NCI-H82 treated with DMSO at 0.1 percent for 48 hours (cell line): ENCODE data around the gene MRM3.
"Not testable (repeated sequence)": the region's sequence is repeated elsewhere in the genome, so short reads cannot be mapped to it uniquely, and the experiment has no call there.

Experiments used
- DNase-seq: peaks from one replicate; lab custom pipeline; 2025; ENCODE audit not compliant: unreplicated experiment; lab: John Stamatoyannopoulos, UW

MRM3 gene

DNA sequence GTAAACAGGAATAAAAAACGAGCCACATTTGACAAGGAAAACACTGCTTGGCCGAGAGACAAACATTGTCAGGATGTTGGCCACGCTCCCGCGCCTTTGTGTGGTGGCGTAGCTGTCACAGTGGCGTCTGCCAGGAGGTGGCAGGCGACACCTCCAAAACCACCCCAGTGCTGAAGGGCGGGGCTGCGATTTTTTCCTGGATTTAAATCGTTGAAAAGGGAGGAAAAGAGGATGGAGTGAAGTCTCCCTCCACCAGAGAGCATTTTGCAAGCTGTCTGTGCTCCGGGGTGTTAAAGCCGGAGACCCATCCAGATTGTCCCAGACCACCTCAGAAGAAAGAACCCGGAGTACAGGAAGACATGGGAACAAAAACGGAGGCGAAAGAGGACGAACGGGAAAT, 12.7 kb downstream of the MRM3 start:
- DNase-seq, result peak; percentile 34

DNA sequence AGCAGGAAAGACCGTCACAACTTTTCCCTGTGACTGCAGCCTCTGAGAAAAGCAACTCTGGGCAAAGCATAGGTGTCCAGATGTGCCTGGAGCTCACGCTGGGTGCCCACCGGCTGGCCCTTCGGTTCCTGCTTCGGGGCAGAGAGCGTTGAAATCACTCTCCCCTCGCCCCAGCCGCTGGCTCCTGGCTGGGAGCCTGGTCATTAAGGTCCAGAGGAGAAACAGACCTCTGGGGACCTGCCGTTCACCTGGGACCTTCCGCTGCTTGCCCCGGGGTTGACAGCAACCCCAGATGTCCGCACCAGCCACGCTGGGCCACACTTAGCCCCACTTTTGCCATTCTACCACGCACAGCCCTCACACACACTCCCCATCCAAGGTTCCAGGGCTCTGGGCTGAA, 13.1 kb downstream of the MRM3 start:
- DNase-seq, result no peak

DNA sequence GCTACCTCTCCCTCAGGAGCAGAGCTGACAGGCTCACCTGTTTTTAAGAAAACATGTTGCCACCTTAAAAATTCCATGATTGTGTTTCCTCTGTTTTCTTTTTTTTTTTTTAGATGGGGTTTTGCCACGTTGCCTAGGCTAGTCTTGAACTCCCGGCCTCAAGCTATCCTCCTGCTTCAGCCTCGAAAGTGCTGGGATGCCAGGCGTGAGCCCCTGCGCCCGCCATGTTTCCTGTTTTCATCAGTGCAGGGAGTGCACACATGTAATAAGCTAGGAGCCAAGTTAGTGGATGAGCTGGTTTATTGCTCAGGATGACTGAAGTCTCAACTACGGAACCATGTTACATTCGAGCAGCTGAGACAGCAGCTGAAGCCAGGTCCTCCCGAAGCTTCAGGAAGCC, 13.6 kb downstream of the MRM3 start:
- DNase-seq, result no peak

DNA sequence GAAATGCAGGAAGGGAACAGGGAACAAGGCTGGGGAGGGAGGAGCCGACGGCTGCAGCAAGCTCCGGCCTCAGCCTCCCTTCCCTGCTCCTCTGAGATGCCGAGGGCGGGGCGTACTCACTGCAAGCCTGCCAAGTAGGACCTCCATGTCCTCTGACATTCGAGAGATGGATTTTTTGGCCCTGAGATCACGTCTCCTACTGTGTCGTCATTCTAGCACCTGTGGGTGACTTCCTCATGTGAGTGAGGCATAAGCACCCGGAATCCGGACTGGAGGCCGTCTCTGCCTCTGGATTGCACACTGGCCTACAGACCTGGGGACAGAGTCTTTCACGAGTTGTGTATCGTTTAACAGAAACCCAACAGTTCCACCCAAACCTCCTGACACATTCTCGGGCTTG, 14.5 kb downstream of the MRM3 start:
- DNase-seq, result no peak

DNA sequence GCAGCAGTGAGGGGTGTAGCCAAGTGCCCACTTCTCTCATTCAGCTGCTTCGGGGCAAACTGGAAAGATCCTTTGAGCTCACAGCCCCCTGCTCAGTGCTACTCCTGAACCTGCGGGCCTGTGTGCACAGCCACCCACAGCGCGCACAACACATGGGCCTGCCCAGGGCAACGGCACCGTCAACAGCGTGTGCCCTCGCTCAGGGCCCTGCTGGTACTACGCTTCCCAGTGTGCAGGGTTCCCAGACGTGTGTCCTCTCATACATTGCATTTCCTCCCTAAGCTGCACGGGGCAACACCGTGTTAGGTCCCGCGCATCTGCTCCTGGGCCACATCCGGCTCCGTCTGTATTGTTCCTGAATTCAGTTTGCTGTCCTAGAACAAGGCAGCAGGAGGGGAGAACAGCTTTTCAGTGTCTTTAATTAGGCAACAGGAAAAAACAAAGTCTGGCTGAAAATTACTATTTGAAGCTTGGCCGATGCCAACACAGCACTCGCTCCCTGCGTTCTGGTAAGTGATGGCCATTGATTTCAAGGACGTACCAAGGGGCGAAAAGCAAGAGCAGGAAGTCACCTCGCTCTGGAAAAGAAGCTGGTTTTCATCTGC, 15.2 kb downstream of the MRM3 start:
- DNase-seq, result no peak

DNA sequence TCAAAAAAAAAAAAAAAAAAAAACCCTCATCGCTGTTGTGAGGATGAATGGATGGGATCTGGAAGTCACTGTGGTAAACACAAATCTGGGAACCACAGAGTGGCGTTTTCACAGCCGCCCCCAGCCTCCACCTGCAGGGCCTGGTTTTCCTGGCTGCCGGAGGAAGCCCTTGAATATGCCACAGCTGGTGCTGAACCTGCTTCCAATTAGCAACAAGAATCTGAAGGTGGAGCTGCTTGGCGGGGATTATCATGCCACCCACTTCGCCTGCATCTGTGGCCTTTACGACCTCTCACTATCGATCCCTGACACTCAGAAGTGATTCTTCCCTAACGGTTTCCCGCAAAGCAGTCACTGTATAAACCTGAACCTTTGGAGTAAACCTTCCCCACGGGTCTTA, 16.1 kb downstream of the MRM3 start:
- DNase-seq, result no peak

DNA sequence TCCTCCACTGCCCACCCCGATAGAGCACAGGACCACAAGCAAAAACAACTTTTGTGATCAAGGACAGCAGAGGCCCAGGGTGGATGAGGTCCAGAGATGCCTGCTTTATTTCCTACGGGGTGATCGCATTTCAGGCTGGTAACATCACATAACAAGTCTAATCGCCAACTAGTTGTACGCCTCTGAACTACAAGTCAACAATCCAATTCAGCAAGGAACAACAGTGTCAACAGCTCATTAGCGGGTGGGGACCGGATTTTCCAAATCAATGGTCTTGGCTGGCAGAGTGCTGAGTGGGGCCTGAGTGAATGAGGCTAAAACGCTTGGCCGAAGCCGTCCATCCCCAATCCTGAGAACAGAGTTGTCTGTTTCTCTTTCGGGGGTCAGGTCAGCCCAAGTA, 17.1 kb downstream of the MRM3 start:
- no peak for DNase-seq

DNA sequence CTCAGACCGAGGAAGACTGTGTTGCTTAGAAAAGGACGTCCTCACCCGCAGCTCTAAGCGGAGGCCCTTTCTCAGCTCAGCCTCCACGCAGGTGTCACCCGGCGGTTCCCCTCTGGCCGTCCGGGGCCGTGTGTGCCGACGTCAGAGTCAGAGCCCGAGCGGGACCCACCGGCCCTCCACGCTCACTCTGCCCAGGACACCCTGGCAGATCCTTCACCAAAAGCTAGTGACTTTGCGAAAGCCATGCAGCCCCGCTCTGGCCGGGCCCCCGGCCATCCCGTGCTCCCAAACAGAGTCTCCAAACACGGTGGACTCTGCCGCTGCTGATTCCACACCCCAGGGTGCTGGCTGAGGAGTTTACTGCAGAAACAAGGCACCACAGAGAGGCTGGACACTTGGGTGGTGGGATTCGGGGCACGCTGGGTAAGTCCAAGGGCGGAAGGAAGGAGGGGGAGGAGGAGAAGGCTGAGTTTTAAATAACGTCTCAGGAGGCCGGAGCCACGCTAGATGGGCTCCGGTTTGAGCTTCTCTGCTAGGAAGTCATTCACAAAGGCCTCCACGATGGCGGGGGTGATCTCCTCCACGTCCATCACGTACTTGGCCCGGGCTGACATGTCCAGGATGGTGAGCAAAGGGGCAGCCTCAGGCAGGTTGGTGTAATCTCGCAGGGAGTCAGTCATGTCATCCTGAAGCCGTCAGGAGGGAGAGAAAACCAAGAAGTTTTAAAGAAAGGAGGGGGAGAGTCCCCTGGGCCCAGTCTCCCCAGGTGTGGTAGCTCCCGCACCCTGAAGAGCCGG, 18.5 kb downstream of the MRM3 start:
- DNase-seq, result no peak

DNA sequence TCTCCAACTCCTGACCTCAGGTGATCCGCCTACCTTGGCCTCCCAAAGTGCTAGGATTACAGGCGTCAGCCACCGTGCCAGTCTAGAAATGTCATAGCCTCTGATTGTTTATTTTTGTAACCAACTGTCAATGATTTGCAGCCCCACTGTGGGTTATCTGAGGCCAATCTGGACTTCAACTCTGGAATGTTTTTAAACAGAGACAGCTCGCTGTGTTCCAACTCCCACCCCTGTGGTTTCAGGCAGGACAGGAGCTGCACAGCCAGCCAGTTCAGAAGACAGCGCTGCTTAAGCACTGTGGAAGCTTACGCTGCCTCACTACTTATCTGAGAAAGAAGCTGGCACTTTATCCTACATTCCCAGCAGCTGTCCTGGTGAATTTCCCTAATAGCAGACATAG, 19.5 kb downstream of the MRM3 start:
- DNase-seq, result no peak

DNA sequence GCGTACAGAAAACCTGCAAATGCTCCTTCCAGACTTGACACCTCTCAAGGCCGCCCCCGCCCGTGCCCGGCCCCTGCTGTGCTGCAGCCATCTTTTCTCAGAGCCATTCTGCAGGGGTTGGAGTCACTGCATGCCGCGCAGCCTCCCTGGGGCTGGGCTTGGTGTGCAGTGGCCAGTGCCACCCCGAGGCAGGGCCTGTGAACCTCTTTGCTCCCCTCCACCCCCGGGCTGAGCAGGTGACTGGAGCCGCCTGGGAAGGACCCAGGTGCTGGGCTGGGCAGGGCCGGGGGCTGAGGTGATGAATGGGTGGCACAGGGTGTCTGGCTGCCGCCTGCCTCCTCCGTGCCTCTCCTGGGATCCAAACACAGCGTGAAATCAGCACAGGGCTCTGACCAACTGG, 20.3 kb downstream of the MRM3 start:
- DNase-seq, result no peak

DNA sequence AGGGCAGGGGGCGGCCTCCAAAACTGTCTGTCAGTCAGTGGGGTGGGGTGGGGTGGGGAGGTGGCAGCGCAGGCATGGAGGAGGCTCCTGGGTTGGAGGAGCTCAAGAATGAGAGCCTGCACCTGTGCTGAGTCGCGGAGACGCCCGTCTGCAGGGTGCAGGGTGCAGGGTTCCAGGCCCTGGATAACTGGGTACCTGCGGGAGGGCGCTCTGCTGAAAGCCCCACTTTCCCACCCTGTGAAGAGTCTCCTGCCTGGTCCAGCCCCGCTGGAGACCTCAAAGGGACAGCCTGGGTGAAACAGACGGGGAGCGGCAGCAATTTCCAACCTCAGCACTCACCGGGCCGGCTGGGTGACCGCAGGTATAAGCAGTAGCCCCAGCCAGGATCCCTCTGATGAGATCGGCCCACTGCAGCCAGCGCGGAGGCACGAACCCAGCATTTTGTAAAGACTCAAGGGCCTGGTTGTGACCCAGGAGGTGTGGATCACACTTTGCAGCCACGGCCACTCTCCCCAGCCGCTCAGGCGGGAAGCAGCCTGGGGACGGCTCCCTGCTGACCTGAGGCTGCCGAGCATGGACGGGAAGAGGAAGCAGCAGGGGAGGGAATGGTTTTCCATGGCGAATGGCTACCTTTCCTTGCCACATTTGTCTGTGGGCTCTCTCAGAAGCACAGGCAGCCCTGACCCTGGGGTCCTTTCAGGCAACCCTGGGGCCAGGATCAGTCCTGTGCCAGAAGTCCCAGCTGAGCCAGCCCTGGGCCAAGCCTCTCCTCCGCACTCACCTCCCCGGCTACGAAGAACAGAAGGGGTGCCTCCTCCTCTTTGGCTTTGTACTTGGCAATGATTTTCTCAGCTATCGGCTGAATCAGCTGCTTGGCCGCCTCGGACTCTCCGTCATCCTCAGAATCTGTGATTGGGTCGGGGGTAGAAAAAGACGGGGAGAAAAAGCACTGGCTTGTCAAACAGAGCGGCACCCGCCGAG, 21.0 kb downstream of the MRM3 start:
- DNase-seq, result no peak

DNA sequence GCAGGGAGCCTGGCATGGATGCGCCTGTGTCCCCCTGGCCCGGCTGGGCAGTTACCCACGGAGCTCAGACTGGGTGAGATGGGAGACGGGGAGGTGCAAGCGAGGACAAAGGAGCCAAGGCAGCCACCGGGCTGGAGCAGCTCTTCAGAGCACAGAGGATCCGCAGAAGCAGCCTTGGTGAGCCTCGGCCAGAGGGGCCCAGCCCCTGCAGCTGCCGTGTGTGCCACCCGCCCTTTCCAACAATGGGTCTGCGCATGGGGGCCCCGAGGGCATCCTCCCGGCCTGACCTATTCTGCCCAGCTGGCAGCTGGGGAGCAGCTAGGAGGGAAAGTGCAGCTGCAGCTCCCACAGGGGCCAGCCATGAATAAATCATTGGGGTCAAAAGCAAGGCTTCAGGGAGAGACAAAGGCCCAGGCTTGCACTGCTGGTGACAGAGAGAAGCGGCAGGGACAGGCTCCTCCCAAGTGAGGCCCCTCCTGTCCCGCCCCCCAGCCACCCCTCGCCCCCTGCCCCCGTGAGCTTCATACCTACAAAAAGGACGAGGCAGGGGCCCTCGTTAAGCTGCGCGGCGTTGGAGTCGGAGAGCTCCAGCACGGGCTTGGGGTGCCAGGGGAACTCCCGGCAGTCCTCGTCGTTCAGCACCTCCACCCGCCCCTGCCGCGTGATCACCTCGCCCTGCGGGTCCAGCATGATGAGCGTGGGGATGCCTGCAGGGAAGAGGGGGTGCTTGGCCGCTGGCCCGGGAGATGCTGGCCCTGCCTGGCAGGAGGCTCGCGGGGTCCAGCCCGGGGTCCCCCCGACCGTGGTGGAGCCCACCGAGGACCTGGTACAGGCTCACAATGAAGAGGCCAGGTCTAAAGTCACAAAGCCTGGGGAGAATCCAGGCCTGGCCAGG, 22.6 kb downstream of the MRM3 start:
- no peak for DNase-seq

DNA sequence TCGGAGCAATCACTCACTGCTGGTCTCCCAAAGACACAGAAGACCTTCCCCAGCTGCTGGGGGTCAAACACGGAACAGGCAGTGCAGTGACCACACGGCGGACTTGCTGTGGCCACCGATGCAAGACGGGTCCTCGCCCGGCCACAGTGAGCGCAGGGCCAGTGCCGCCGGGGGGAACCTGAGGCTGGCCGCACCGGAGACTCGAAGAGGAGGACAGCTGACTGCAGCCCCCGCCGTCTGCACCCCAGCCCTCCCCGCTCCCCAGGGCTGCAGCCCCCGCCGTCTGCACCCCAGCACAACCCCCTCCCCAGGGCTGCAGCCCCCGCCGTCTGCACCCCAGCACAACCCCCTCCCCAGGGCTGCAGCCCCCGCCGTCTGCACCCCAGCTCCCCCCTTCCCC, 23.7 kb downstream of the MRM3 start:
- DNase-seq, result not testable (repeated sequence)

DNA sequence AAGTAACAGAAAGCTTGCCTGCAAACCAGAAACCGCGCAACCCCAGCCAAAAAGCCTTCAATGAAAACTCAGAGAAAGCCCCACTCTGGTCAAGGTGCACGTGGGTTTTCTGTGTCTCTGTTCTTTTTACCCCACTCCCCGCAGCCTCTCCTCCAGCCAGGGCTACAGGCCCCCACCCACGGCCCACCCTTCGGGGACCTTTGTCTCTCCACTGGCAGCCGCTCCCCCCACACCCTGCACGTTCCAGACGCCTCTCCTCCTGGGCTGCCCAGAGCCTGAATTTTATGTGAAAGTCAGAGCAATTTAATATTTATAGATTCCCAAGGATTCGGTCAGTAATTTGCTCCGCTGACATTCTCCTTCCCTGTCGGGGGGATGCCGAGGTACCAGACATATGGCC, 24.2 kb downstream of the MRM3 start:
- DNase-seq, result no peak

DNA sequence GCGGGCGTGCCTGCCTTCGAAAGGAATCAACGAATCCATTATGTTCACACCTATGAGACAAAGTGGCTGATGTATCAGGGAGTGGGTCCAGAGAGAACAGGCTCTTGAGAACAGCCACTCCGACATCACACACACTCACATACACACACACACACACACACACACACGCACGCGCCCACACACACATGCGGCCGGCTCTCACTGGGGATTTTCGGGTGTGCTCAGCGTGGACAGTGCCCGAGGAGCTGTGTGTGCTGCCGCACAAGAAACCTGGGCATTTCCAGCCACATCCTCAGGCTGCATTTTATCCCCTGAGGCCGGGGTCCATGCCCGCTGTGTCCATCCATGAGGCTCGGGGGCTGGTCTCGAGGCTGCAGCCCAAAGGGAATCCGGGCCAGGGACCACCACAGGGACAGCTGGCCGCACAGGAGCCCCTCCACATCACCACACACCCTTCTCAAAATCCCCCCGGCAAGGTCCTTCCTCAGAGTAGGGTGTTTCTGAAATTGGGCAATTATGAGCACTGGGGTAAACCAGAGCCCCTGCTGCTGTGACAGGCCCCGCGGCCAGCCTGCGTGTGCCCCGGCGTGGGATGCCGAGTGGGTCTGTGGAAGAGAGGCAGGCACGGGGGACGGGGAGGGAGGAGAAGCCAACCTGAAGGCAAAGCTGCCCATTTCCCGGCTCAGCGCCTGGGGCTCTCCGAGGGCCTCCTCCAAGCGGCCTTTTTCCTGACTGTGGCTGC, 24.8 kb downstream of the MRM3 start:
- DNase-seq, result no peak

DNA sequence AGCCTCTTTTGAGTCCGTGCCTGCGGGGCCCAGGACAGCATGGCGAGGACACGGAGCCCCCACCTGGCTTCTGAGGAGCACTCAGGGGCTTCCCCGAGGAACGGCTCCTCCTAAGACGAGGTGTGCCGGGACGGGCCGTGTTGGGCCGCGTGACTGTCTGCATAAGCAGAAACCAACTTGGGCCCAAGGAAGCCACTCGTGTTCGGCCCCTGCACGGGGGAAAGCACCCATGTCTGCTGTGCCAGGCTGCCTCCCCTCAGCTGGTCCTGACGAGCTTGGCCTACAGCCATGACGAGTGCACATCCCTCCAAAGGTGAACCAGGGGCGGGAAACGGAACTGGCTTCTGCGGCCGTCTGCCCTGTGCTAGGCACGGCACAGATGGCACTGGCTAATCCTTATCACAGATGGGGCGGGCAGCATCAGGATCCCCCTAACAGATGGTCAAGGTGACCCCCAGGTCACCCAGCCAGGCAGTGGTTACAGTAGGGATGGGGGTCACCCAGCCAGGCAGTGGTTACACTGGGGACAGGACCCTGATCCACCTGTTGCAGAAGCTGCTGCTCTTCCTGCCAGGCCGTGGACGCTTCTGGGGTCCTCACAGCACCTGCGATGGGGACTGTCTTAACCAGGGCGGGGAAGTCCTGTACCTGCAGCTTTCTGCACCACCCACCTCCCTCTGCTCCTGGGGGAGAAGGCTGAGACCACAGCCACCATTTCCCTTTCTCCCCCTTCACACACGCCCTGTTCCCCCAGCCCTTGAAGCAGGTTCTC, 25.6 kb downstream of the MRM3 start:
- peak; percentile 70 for DNase-seq

DNA sequence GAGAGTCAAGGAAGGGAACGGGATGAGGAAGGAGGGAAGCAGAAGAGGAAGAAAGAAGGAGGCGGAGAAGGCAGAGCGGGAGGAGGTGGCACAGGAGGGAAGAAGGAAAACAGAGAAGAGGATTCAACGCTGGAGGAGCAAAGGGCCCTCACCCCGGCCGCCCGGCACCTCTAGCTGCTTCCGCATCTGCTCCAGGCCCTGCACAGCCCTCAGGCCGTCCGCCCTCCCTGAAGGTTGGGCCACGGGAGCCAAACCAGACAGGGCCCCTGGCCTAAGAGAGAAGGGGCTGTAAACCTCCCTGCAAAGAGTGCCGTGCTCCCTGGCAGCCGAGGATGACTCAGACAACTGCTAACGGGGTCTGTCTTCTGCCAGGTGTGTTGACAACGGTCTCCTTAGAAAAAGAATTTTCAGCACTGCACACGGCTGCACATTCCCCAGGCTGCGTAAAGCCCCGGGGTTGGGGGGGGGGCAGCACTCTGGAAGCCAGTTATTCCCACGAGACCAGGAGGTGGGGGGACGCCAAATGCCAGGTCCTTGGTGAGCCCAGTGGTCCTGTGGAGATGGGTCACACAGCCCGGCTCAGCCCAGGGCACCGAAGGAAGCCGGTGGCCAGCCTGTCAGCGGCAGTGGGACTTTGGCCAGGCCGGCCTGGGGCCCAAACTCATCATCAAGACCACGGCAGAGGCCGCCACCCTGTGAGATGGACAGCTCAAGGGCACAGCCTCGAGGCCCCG, 29.1 kb downstream of the MRM3 start:
- DNase-seq, result no peak

DNA sequence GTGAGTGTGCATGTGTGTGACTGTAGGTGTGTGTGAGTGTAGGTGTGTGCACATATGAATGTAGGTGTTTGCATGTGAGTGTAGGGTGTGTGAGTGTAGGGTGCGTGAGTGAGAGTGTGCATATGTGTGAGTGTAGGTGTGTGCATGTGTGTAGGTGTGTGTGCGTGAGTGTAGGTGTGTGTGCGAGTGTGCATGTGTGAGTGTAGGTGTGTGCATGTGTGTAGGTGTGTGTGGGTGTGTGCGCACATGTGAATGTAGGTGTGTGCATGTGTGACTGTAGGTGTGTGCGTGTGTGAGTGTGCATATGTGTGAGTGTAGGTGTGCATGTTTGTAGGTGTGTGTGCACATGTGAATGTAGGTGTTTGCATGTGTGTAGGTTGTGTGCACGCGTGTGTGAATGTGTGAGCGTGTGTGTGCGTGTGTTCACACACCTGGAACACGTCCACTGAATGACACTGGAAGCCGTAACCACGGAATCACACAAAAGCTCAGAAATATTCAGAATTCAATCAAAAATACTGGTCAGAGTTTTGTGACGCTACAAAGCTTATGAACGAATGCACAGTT, 30.6 kb downstream of the MRM3 start:
- DNase-seq, result no peak
